ENCODE measurements around the gene WFDC2.

WFDC2 gene

DNA sequence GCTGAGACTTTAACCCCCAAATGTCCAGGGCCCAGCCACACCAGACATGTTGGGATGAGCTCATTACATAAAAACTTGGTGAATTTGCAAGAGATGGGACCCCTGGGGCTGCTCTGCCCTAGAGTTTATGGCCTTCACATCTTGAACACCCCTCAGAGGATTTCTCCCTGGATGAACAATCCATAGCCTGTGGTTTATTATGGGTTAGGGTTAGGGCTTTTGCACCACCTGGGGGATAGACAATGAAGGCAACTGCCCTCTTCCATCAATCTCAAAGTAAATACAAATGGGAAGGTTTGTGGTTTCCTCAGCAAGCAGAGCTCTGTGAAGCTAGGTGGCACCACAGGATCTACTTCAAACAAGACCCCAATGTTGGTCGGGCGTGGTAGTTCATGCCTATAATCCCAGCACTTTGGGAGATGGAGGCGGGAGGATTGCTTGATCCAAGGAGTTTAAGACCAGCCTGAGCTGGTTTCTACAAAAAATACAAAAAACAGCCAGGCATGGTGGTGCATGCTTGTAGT is 28.5 kb downstream of the WFDC2 start:
- DNase-seq (ENCODE audit: low read depth), result no peak

DNA sequence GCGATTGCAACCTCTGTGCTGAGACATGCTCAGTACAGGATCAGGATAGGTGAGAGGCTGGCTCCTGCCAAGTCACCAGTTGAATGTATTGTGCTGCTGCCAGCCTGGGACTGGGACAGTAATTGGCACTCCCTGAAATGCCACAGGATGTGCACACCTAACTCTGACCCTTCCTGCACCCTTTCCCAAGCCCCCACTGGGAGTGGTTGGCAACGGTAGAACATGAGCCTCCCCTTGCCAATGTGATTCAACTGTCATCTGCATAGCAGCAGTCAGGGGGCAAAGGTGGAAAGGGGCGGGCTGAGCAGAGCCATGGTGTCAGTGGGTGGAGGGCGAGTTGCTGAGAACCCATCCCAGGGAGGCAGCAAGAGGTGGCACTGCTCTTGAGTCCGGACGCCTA is 30.5 kb downstream of the WFDC2 start:
- no peak for DNase-seq (ENCODE audit: low read depth)

DNA sequence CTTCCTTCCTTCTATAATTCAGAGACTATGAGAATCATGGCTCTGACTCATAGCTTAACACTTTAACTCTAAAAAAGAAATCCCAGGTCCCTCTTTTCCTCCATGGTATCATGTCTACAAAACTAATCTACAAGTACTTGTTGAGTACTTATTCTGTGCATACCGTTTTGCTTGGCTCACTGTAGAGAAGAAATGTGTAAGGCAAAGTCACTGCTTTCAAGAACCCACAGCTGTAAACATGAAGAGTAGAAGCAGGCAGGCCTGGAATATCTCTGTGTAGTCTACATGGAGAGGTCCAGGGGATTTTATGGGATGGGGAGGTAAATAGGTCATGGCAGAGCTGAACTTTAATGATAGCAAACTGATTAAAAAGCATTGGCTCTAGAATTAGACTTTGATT is 32.0 kb downstream of the WFDC2 start:
- DNase-seq (ENCODE audit: low read depth), result no peak

DNA sequence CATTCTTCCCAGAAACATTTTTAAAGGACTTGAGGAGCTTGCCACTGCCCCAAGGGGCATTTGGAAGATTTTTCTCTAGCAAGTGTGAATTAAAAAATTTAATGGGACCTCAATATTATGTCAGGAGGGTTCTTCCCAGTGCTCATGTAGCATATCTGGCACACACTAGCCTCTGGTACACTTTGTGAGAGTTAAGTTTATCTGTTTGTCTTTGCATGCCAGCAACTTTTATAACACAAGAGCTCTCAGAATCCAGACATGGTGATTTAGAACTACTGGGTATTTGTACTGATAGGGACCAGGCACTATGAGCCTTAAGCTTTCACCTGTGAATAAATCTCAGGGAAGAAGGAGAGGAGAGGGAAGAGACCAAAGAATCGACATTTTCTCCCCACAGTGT is 33.0 kb downstream of the WFDC2 start:
- DNase-seq (ENCODE audit: low read depth), result no peak

DNA sequence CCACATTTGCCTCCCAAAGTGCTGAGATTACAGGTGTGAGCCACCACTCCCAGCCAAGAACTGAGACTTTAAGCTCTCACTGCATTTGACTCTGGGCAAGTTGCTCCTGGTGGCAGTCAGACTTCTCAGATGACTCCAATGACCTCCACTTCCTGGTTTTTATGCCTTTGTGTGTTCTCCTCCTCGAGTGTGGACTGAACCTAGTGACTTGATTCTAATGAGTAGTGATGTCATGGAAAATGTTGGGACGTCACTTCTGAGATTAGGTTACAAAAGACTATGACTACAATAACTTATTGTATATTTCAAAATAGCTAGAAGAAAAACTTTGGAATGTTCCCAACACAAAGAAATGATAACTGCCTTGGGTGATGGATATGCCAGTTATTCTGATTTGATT is 33.9 kb downstream of the WFDC2 start:
- no peak for DNase-seq (ENCODE audit: low read depth)

DNA sequence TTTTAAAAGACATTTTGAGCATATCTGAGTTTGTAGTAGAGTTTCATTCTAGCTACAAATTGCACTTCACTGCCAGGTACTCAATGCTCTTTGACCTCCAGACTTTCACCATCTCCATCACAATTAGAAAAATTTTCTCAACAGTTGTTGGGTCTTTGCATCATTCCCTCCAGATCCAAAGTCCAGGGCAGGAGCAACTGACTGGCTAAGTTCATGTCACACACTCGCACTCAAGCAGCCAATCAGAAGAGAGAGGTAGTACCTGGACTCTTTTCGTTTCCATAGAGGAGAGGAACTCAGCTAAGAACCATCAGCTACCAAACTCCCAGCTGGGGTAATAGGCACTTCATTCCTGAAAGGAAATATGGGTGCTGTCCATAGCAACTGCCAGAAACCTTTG is 36.8 kb downstream of the WFDC2 start:
- no peak for DNase-seq (ENCODE audit: low read depth)

DNA sequence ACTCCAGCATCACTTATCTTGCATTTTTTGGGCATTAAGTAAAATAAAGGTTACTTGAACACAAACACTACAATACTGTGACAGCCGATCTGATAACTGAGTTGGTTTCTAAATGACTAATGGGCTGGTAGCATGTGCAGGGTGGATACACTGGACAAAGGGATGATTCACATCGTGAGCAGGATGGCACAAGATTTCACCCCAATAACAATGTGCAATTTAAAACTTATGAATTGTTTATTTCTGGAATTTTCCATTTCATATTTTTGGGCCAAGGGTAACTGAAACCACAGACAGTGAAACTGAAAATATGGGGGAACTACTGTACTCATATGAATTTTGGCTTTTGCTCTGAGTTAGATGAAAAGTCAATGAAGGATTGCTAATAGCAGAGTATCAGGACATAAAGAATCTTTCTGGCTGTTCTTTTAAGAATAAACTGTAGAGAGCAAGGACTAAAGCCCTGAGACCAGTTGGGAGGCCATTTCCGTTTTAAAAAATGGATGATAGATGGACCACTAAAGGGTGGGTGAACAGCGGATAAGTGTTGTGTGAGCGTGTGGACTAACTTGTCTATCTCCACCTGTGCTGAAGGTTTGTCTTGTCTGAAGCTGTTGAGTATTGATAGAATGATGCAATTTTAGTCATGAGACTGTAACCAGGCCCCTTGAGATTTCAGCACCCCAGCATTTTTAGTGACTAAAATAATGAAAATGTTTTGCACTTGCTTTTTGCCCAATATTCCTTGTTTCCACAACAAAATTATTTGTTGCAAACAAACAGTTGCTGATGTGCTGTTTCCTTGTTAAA is 37.7 kb downstream of the WFDC2 start:
- DNase-seq (ENCODE audit: low read depth), result no peak

DNA sequence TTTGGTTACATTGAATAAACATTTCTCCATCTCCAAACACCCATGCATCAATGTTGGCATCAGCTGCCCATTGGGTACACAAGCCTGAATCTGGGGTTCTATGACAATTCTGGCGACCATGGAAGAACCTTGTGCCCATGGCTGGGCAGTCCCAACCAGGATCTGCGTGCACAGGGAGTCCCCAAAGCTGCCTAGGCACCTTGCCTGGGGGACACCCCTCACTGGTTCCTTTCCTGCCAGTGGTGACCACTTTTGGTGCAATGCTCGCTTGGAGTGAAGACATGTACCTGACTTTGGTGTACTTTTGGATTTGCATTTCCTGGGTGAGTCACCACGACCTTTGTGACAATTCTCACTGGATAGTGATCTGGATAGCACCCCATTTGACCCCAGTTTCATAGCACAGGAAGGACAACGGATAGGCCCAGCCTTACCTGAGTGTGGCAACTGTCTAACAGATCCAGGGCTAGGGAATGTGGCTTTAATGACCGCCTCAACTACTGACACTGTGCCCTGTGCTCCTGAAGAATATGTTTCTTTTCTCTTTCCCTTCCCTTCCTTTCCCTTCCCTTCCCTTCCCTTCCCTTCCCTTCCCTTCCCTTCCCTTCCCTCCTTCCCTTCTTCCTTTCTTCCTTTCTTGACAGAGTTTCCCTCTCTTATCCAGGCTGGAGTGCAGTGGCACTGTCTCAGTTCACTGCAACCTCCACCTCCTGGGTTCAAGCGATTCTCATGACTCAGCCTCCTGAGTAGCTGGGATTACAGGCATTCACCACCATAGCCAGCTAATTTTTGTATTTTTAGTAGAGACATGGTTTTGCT is 38.7 kb downstream of the WFDC2 start:
- DNase-seq (ENCODE audit: low read depth), result no peak

DNA sequence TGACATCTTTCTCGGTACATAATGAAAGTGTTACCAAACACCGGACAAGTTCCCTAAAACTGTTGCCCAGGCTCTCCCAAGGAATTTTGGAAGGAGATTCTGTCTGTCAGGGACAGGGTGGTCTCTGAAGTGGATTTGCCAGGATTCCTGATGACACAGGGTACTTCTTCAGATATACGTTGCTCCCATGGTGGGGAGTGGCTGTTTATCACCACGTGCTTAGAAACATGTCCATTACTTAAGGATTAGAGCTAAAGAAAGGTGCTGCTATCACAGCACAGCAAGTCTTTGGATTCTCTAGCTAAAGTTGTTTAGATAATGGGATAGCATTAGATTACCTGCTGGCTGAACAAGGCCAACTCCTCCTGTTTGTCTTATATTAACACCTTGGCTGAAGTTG is 39.5 kb downstream of the WFDC2 start:
- DNase-seq (ENCODE audit: low read depth), result no peak

DNA sequence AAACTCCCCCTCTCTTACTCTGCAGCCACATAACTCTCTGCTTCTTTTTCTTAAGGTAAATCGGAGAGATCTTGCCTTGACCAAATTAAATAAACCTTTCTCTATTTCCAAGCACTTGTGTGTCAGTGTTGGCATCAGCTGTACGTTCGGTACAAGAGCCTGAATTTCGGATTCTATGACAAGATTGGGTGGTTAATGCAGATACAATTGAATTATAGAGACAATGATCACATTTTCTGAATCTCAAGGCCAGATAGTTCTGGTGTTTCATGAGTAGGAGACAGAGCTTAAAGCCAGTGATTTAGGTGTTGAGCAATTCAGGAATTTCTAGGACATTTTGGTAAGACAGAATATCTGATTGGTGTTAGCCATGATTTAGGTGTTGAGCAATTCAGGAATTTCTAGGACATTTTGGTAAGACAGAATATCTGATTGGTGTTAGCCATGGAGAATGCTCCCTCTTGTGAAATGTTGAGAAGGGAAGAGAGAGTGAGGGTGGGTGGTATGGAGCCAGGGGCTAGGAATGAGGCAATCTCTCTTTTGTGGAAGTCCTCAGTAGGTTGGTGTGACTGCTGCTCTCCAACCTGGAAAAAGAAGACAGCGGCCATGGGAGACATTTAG is 40.8 kb downstream of the WFDC2 start:
- no peak for DNase-seq (ENCODE audit: low read depth)

DNA sequence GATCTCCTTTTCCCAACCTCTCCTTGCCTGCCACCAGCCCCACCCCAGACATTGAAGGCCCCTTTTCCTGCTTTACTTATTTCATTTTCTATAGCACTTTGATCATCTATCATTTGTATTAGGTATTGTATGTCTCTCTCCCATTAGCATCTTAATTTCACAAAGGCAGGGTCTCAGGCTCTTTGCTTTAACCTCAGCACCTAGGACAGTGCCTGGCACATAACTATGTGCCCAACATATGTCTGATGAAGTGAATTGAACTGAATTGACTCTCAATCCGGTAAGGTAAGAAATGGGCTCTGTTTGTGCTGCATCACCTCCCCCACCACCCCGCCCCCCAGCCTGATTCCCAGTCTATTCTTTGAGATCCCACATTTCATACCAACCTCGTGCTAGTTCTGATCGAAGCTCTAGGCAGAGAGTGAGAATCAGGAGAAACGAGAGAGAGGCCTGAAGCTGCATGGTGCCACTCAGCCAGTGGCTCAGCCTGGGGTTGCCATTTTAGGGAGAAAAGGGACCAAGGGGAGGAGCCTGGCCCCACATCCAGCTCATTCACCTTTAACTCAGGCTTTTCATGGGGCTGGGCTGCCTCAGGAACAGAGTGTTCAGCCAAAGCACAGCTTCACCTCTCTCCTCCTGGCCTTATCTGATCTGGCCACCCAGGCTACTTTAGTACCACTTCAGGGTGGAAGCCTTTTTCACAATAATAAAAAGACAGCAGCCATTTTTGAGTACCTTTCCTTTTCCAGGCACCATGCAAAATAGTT is 45.8 kb downstream of the WFDC2 start, which contains the start of gene SPINT3:
SPINT3 (minus strand) TSS at position 476 of the 767 bp plus-strand sequence; CDS start at position 462, 14 bp downstream.
- no peak for DNase-seq (ENCODE audit: low read depth)

DNA sequence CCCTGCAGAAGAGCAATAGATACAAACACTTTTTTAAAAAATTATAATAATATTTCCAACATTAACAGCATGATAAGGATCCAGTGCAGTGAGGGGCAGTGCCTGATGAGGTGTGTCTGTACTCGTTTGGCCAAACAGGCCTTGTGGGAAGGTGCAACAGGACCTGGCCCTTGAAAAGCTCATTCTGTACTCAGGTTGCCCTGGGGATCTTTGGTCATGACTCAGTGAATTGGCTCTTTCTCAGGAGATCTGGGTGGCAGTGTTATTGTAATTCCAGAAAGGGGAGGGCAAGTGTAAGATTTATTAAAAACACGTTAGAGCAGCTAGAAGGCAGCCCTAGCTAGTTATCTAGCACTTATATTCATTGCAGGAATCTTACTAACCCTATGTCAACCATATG is 48.7 kb downstream of the WFDC2 start:
- DNase-seq (ENCODE audit: low read depth), result no peak

DNA sequence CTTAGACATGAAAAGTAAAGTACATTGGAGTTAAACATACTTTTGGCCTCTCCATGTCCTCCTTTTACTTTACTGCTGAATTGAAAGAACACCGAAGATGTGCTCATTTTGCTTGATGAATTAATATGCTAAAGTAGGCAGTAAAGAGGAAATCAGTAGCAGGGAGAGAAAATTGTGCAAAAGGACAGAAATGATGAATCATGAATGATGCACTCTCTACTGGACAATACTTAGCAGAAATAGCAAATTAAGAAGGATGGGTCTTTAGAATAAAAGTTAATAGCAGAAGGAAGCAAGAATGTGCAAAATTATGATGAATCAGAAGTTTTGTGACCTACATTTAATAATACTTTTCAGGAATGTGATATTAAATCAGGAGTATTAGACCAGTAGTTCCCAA is 54.3 kb downstream of the WFDC2 start:
- DNase-seq (ENCODE audit: low read depth), result no peak

DNA sequence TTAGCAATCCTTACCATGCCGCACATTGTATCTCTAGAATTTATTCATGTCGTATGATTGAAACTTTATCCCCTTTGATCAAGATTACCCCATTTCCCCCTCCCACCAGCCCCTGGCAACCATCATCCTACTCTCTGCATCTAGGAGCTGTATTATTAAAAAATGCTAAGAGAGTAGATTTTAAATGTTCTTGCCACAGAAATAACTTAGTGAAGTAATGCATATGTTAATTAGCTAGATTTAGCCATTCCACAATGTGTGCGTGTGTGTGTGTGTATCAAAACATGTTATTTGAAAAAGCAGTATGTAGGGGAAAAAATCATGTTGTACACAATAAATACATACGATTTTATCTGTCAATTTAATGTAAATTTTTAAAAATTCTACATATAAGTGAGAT is 57.7 kb downstream of the WFDC2 start:
- no peak for DNase-seq (ENCODE audit: low read depth)
